Body of pancreas (tissue), 4 donors: ENCODE results near the gene ARHGAP4. TPM values are rescaled to one million over a fixed set of nuclear protein-coding genes. Genes with fewer than 3 reads are reported as not detected.
A peak's percentile ranks its signal among the peaks of the same experiment; 100 is the strongest.

ENCODE experiments used
- ATAC-seq: fragments of 150-250 bp; one replicate; pipeline ENCODE4 v1.9.1; 2016
- DNase-seq, 4 donors: peaks; one replicate each; pipeline ENCODE4 v3.0.0-alpha.2; 2019
- H3K27ac ChIP-seq, 4 donors: fragments of 200-600 bp; sonication (generic); 1 replicate in 3 of 4; 2 replicates in 1 of 4; pipeline versions ENCODE4 v1.5.1 to v1.6.1; 2016 to 2019; ENCODE audit warnings: mild to moderate bottlenecking in 1 of 4, mixed read lengths in 1 of 4, moderate library complexity in 1 of 4
- H3K27me3 ChIP-seq, 2 donors: fragments of 200-600 bp; sonication (generic); one replicate each; pipeline ENCODE4 v1.6.0; 2016; ENCODE audit warnings: mild to moderate bottlenecking in 1 of 2
- H3K36me3 ChIP-seq, 2 donors: fragments of 200-600 bp; sonication (generic); replicated peaks in 1 of 2; 2 replicates each; pipeline ENCODE4 v1.5.1; 2016; ENCODE audit warnings: low read depth in 2 of 2; ENCODE audit not compliant: insufficient read depth in 1 of 2
- H3K4me1 ChIP-seq: fragments of 200-600 bp; sonication (generic); one replicate; pipeline ENCODE4 v1.6.0; 2016
- H3K4me3 ChIP-seq, 2 donors: fragments of 200-600 bp; sonication (generic); 1 replicate in 1 of 2; 2 replicates in 1 of 2; pipeline ENCODE4 v1.5.1; 2016 to 2019
- H3K9me3 ChIP-seq, 3 donors: fragments of 200-600 bp; sonication (generic); 1 replicate in 2 of 3; 2 replicates in 1 of 3; pipeline ENCODE4 v1.5.1; 2016
- CTCF ChIP-seq, 7 experiments: fragments of 450-650 bp in 4 of 7; fragments of 200-600 bp in 3 of 7; sonication (generic) in 3 of 7; IDR thresholded peaks; one replicate each; pipeline ENCODE4 v1.5.1; 2016 to 2019; ENCODE audit warnings: antibody characterized with exemption in 7 of 7
- POLR2A ChIP-seq, 3 donors: fragments of 450-650 bp; IDR thresholded peaks; one replicate each; pipeline ENCODE4 v1.6.1; 2016; ENCODE audit warnings: antibody characterized with exemption in 3 of 3, mild to moderate bottlenecking in 2 of 3
- WGBS, 2 donors: methylation state at CpG; one replicate each; pipeline ENCODE4 v1.1.5; 2017; 5-methylcytosine and 5-hydroxymethylcytosine counted together
- intact Hi-C: fragments of 100-400 bp; cut with DNase I; formaldehyde crosslinking; loops from one replicate; pipeline ENCODE4 v1.15.1; 2023
- total RNA-seq, 2 donors: library from RNA; depleted of rRNA; stranded (reverse); fragments of >200 nt; gene quantifications; one replicate each; pipeline ENCODE4 v1.1.0, GENCODE V29; 2016

ARHGAP4 gene
- total RNA-seq, 2 donors from 2014 or later = 8.6 to 16.6 TPM

- DNase-seq (no peak), ATAC-seq (no peak)
- H3K4me1 ChIP-seq = no peaks in the 10 kb centered on the region
- no peaks in the 10 kb centered on the region for H3K36me3 ChIP-seq
- no peaks in the 10 kb centered on the region for H3K9me3 ChIP-seq
- 49 to 67% methylated on average over 8 to 15 of the region's 18 CpGs for WGBS, 2 donors
- H3K27ac ChIP-seq = no peak overlapping the region
- intact Hi-C loops = no loop called here
- H3K4me3 ChIP-seq = no peak overlapping the region
- H3K27me3 ChIP-seq = no peaks in the 10 kb centered on the region
- TF ChIP-seq POLR2A (IDR thresholded peaks at IDR 0.05) (no peak), CTCF (IDR thresholded peaks at IDR 0.05) (no peak)
Observed at GRCh38 chrX:153903238-153903980, 22.7 kb downstream of the ARHGAP4 start.

DNA sequence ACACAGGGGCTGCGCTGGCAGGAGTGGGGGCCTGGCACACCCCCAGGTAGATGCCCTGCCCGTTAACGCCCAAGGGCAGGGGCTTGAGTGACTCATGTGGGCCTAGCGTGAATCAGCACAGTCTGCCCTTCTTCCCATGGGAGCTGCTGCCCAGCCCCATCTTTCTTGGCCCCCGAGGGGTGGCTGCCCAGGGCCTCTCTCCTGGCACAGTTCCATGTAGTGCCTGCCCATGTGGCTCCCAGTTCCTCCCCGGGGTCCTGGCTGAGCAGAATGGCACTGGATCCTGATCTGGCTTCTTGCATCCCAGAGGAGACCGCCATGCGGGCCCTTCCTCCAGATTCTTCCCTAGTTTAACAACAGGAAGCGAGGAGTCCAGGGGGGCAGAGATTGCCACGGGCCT, 23.7 kb downstream of the ARHGAP4 start:
- no peak for ATAC-seq
- WGBS, 2 donors = 36% methylated on average over 9 of the region's 10 CpGs; no CpG with 5 or more reads in 1 of the 2 donors

DNA sequence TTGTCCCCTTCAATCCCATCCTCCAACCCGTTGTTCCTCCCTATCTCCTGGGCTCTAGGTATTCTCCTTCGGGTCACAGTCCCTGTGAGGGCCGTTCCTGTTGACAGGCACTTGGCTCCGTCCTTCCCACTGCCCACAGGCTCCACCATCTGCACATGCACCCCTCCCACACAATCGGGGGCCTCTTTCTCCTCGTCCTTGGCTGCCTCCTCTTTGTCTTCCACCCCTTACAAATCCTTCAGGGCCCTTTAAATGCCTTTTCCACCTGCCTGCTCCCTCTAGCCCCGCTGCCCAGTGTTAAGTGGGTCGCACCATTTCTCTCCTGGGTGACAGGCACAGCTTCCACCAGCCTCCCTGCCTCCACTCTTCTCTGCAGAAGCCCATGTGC, 24.3 kb downstream of the ARHGAP4 start:
- DNase-seq = no peak
- TF ChIP-seq POLR2A (IDR thresholded peaks at IDR 0.05) (no peak), CTCF (IDR thresholded peaks at IDR 0.05) (no peak)
- Histone ChIP-seq H3K27ac (no peak overlapping the region), H3K4me1 (no peaks in the 10 kb centered on the region), H3K27me3 (no peaks in the 10 kb centered on the region), H3K9me3 (no peaks in the 10 kb centered on the region), H3K4me3 (no peak overlapping the region), H3K36me3 (no peaks in the 10 kb centered on the region)
- intact Hi-C loops = no loop called here
- WGBS, 2 donors = 39 to 61% methylated on average over 8 of the region's 8 CpGs
- ATAC-seq = no peak

More for the DNA sequence above, 23.7 kb downstream of the ARHGAP4 start:
- Histone ChIP-seq H3K36me3 (no peaks in the 10 kb centered on the region), H3K27me3 (no peaks in the 10 kb centered on the region), H3K9me3 (no peaks in the 10 kb centered on the region), H3K4me3 (no peak overlapping the region), H3K4me1 (no peaks in the 10 kb centered on the region), H3K27ac (no peak overlapping the region)
- intact Hi-C loops = no loop called here
- TF ChIP-seq CTCF (IDR thresholded peaks at IDR 0.05) (no peak), POLR2A (IDR thresholded peaks at IDR 0.05) (no peak)
- DNase-seq = no peak

GRCh38 chrX:153900831-153901752, 25.0 kb downstream of the ARHGAP4 start:
- H3K9me3 ChIP-seq = no peaks in the 10 kb centered on the region
- no peaks in the 10 kb centered on the region for H3K4me1 ChIP-seq
- H3K27me3 ChIP-seq = no peaks in the 10 kb centered on the region
- ATAC-seq = peak; percentile 42
- DNase-seq = peak in 2 of 4 donors; percentile 31 to 58
- intact Hi-C loops = no loop called here
- TF ChIP-seq POLR2A (IDR thresholded peaks at IDR 0.05) (no peak), CTCF (IDR thresholded peaks at IDR 0.05) (no peak)
- no peaks in the 10 kb centered on the region for H3K36me3 ChIP-seq
- no peak overlapping the region for H3K4me3 ChIP-seq
- 27 to 43% methylated on average over 20 to 25 of the region's 26 CpGs for WGBS, 2 donors
- H3K27ac ChIP-seq = no peak overlapping the region
